Fibroblast of skin of right biceps (primary cell): ENCODE measurements around the gene TAF12.
"Not testable (repeated sequence)": the region's sequence is repeated elsewhere in the genome, so short reads cannot be mapped to it uniquely, and the experiment has no call there.

Experiments used
- DNase-seq: peaks from one replicate; pipeline ENCODE4 v3.0.0-alpha.2; 2013

The TAF12 gene, protein sequence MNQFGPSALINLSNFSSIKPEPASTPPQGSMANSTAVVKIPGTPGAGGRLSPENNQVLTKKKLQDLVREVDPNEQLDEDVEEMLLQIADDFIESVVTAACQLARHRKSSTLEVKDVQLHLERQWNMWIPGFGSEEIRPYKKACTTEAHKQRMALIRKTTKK

GRCh38 chr1:28642847-28643635, at the start of gene TAF12:
TSS of gene TAF12 (minus strand) at chr1:28643067. CDS start at chr1:28622081, 20,986 bp downstream.
- peak; percentile 96 for DNase-seq

DNA sequence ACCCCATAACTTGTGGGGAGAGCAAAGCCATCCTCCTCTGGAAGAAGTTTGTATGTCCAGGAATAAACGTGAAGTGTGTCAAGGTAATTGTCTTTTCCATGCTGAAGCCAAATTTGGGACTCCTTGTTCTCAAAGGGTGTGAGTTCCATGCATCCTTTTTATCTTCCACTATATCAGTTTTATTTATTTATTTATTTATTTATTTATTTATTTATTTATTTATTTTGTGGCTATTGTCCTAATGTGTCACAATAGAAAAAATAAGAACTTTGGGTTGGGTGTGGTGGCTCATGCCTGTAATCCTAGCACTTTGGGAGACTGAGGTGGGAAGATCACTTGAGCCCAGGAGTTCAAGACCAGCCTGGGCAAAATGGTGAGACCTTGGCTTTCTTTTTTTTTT, 48.8 kb upstream of the TAF12 start:
- DNase-seq = not testable (repeated sequence)

- no peak for DNase-seq
Observed at GRCh38 chr1:28684937-28685336, 42.1 kb upstream of the TAF12 start.

- DNase-seq = no peak
Observed at GRCh38 chr1:28682840-28683239, 40.0 kb upstream of the TAF12 start.

DNA sequence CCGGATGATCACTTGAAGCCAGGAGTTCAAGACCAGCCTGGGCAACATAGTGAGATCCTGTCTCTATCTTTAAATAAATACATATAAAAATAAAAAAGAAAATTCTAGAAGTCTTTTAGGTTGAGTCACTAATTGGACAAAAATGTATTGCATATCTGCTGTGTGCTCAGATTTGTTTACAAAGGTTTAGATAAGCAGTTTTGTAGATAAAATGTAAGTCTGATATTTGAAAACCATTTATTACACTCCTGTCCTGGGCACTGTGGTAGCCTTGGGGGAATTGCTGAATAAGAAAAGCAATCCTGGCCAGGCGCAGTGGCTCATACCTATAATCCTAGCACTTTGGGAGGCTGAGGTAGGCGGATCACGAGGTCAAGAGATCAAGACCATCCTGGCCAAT, 37.3 kb upstream of the TAF12 start:
- DNase-seq = no peak

- no peak for DNase-seq
Observed at GRCh38 chr1:28675924-28676257, 33.0 kb upstream of the TAF12 start.

DNA sequence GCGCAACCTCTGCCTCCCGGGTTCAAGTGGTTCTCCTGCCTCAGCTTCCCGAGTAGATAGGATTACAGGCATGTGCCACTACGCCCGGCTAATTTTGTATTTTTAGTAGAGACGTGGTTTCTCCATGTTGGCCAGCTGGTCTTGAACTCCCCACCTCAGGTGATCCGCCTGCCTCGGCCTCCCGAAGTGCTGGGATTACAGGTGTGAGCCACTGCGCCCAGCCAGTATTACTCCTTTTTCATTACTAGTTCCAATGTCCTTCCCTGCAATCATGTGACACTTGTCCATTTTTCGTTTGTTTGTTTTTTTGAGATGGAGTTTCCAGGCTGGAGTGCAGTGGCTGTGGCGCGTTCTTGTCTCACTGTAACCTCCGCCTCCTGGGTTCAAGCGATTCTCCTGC, 30.1 kb upstream of the TAF12 start:
- not testable (repeated sequence) for DNase-seq

- no peak for DNase-seq
Observed at GRCh38 chr1:28671254-28671780, 28.4 kb upstream of the TAF12 start.

DNA sequence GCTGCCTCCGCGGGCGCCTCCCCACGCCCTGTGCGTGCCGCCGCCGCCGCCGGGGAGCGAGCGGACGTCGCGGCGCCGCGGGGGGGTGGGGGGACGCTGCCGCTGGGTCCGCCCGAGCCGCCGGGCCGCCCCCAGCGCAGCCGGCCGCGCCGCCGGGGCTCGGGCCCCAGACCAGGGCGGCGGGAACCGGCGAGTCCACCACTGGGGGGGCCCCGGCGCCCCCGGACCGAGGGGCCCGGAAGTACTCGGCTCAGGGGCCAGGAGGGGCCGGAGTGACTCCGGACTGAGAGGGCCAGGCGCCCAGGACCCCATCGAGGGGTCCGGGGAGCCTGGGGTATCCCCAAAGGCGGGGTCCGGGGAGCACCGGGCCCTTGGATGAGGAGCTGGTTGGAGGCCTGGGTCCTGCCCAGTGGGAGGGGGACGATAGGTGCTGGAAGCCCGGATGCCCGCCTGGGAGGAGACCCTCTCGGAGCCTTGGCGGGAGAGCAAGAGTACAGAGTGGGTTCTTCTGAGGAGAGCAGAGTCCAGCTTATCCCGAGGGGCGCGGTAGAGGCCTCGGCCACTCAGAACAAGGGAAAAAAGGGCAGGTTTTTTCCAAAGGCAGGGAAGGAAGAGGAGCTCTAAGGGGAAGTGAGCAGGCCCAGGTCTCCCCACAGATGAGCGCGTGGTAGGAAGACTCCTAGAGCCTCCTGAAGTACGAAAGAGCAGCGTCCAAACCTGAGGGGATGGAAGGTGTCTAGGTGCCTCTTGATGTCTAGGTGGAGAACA, 26.3 kb upstream of the TAF12 start:
- DNase-seq = peak; percentile 79

DNA sequence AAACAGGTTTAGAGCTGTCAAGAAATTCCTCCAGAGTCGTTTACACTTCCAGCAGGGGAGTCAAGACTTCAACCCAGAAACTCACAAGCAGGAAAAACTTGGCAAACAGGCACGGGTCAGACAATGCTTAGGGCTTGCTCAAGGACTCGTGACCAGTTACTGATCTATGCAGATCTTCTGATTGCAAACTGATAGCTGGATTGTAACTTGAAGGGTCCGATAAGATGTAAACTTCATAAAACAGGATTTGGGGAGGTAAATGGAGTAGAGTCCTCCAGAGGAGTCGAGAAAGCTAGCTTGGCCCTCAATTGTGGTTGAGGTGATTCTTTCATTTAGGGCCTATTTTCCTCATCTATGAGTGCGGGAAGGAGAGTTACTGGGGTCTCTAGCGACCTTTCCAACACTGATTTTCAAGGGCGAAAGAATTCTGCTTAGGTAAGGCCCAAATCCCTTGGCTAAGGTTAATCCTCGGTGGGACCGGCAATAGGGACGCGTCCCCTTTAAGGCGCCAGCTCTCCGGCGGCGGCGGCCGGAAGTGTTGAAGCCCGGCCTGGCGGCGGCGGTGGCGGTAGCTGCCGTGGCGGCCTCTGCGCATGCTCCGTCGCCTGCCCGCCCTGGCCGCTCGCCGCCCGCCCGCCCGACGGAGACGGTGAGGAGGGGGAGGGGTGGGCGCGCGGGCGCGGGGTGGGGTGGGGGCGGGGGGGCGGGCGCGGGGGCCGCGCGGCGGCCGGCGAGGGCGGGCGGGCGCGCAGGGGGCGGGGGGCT, 25.5 kb upstream of the TAF12 start, which contains the start of gene GMEB1:
Gene GMEB1, plus strand, starts transcription at position 594 of the 765 bp plus-strand sequence. CDS start 14,829 bp downstream, outside the sequence.
- peak; percentile 89 for DNase-seq

GRCh38 chr1:28666806-28667205, 23.9 kb upstream of the TAF12 start:
- DNase-seq = no peak

- no peak for DNase-seq
Observed at GRCh38 chr1:28663871-28664470, 21.1 kb upstream of the TAF12 start.

GRCh38 chr1:28656335-28656734, 13.5 kb upstream of the TAF12 start:
- DNase-seq = no peak

DNA sequence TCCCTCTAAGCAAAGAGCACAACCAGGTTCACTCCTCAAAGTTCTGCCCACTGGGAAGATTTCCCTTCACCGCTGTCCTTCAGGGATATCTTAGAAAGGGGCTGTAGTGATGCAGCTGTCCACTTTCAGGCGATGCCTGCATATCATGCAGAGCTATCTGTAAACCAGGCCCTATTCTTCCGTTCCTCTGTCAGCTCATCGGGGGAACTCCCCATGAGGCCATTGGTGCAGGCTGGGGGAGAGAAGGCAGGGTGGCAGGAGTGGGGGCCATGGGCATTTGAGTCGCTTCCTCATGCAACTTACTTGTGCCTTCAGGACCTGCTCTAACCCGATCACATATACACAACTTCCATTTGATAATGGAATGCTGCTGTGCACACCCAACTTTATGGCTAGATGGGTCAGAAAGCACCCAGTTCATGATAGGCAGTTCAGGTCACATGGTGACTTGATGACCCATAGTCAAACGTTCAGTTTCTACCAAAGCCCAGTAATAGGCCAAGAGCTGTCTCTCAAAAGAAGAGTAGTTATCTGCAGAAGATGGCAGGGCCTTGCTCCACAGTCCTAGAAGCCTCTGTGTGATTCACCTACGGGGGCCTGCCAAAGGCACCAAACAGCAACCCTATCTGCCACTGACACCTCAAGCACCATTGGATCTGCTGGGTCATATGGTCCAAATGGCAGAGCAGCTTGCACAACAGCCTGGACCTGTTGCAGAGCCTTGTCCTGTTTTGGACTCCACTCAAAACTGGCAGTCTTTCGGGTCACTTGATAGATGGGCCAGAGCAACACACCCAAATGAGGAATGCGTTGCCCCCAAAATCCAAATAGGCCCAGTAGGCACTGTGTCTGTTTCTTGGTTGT, 12.8 kb upstream of the TAF12 start:
- not testable (repeated sequence) for DNase-seq

GRCh38 chr1:28653870-28654269, 11.0 kb upstream of the TAF12 start:
- peak; percentile 24 for DNase-seq

- not testable (repeated sequence) for DNase-seq
Observed at GRCh38 chr1:28653063-28653462, 10.2 kb upstream of the TAF12 start.

DNA sequence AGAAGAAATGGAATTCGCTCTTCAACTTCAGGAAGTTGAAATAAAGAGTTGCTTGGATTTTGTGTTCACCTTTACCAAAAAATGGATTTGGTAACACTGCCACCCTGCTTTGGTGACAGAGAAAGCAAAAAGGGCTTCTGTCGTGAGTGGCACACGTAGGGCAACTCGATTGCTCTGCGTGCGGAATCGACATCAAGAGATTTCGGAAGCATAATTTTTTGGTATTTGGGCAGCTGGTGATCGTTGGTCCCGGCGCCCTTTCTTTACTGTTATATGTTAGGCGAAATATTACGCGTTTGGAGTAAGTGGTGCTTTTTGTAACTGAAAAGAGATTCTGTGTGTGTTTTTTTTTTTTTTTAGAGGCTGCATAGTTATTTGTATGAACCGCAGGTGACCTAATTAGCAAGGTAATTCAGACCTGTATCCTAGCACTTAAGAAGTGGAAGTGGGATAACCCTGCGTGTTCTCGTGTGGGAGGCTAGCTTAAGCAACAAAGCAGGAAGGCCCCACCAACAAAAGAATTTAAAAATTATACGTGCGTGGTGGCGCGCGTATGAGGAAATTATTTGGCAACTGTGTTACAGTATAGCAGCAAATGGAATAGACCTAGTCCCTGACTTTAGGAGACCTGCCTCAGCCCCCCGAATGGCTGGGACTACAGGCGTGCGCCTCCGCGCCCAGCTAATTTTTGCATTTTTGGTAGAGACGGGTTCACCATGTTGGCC, 5.8 kb upstream of the TAF12 start, which contains the start of gene RNU11:
Gene RNU11, plus strand, starts transcription at position 127 of the 725 bp plus-strand sequence.
- DNase-seq = peak; percentile 99

DNA sequence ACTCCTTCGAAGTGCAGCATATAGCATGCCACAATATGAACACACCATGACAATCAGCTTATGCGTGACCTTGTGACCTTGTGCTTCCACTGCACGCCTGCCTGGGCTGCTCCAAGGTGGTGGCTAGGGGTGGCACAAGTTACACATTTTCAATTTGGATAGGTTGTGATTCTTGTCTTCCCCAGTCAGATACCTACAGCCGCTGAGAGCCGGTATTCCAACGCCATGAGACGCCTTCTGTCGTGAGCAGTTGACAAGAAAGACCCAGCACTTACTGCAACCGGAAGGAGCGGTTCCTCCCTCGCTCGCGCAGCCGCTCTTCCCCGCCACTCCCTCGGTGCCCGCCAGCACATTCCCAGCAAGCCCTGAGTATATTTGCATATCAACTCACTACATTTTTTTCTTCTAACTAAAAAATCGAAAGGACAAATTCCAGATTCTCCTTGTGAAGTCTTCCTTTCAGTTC, 5.2 kb upstream of the TAF12 start:
- DNase-seq = peak; percentile 93

GRCh38 chr1:28646040-28646439, 3.2 kb upstream of the TAF12 start:
- DNase-seq = peak; percentile 26

GRCh38 chr1:28645406-28645805, 2.5 kb upstream of the TAF12 start:
- DNase-seq = not testable (repeated sequence)
